Ovary (tissue), 9 donors: ENCODE measurements around the gene ACP7. TPM values are rescaled to one million over a fixed set of nuclear protein-coding genes. Genes with fewer than 3 reads are reported as not detected.
A peak's percentile ranks its signal among the peaks of the same experiment; 100 is the strongest.

ENCODE experiments used
- DNase-seq, 5 donors: peaks; one replicate each; pipeline ENCODE4 v3.0.0-alpha.2; 2019 to 2020
- H3K27ac ChIP-seq, 2 donors: fragments of 200-600 bp; one replicate each; pipeline versions ENCODE4 v1.5.1 to v1.8.0; 2019 to 2022
- H3K27me3 ChIP-seq: fragments of 200-600 bp; one replicate; pipeline ENCODE4 v1.8.0; 2022
- H3K36me3 ChIP-seq: fragments of 200-600 bp; sonication (generic); one replicate; pipeline ENCODE4 v1.5.1; 2019
- H3K4me1 ChIP-seq: one replicate; pipeline ENCODE4 v1.8.1; 2013; ENCODE audit warnings: mild to moderate bottlenecking, moderate library complexity; ENCODE audit not compliant: insufficient read depth
- H3K4me3 ChIP-seq: fragments of 200-600 bp; sonication (generic); one replicate; pipeline ENCODE4 v1.5.1; 2017
- H3K9me3 ChIP-seq, 2 donors: fragments of 200-600 bp in 1 of 2; sonication (generic) in 1 of 2; one replicate each; pipeline versions ENCODE4 v1.5.1 to v1.8.1; 2013 to 2019; ENCODE audit warnings: mild to moderate bottlenecking in 1 of 2, moderate library complexity in 1 of 2
- CTCF ChIP-seq, 3 donors: fragments of 450-650 bp in 2 of 3; fragments of 200-600 bp in 1 of 3; IDR thresholded peaks; one replicate each; pipeline versions ENCODE4 v1.5.1 to v1.8.0; 2016 to 2022; ENCODE audit warnings: antibody characterized with exemption in 3 of 3, mild to moderate bottlenecking in 1 of 3
- EP300 ChIP-seq: sonication (generic); formaldehyde crosslinking; IDR thresholded peaks from one replicate; pipeline ENCODE4 v1.6.1; 2017; ENCODE audit warnings: antibody characterized with exemption
- POLR2A ChIP-seq: fragments of 450-650 bp; IDR thresholded peaks from one replicate; pipeline ENCODE4 v1.6.1; 2017; ENCODE audit warnings: antibody characterized with exemption, mild to moderate bottlenecking, moderate library complexity
- WGBS, 3 donors: extraction: QIAGEN DNeasy Blood & Tissue Kit in 1 of 3; methylation state at CpG; one replicate each; pipeline versions ENCODE4 v1.1.5 to v1.1.7; 2013 to 2017; 5-methylcytosine and 5-hydroxymethylcytosine counted together
- intact Hi-C, 4 donors: fragments of 100-400 bp; cut with DNase I; formaldehyde crosslinking; loops; one replicate each; pipeline versions ENCODE4 v1.11.0 to v1.15.1; 2022 to 2023
- polyA plus RNA-seq, 2 donors: library from polyadenylated mRNA; stranded (reverse); fragments of 200-250 nt in 1 of 2; fragments of 350-450 nt in 1 of 2; fragmentation: Illumina TruSeq in 1 of 2; extraction: RNeasy Lipid Tissue Mini Kit (QIAGEN cat#74804) in 1 of 2; gene quantifications; one replicate each; pipeline ENCODE4 v1.2.3, GENCODE V29; 2013 to 2014
- total RNA-seq, 7 donors: library from RNA; depleted of rRNA in 2 of 7; stranded (reverse); fragments of >200 nt in 2 of 7; fragmentation: NEBNext Ultra II Directional in 3 of 7; extraction: Animal tissue kit (Norgen Biotek cat#: 25700) in 3 of 7; gene quantifications; one replicate each; pipeline versions ENCODE4 v1.1.0 to v1.2.4, GENCODE V29; 2016 to 2023
- donor health status: DM: no; HTN: no; CAD: no; lungs with moderate emphysema.
- donor health status: DM: no; HTN: no; CAD: no.
- donor health status: Bipolar disorder and iron deficiency.
- donor health status: DM: yes; HTN: yes; CAD: no.
- donor health status: DM: no; HTN: no; CAD: no.
- donor health status: DM: yes; HTN: yes; CAD: no.

Gene ACP7
- total and polyA plus RNA-seq, 9 donors: not detected

- no peak overlapping the region for H3K27ac ChIP-seq
- H3K9me3 ChIP-seq: no peaks in the 10 kb centered on the region
- intact Hi-C loops: no loop called here
- H3K4me1 ChIP-seq: no peaks in the 10 kb centered on the region
- no peaks in the 10 kb centered on the region for H3K36me3 ChIP-seq
- no peak for TF ChIP-seq POLR2A
- H3K27me3 ChIP-seq: no peaks in the 10 kb centered on the region
- 68 to 73% (median 69%) methylated on average over 6 of the region's 6 CpGs for WGBS, 3 donors
- no peak for DNase-seq
- no peak overlapping the region for H3K4me3 ChIP-seq
These were observed 38.7 kb upstream of the ACP7 start for GRCh38 chr19:39045506-39045905.

GRCh38 chr19:39046037-39046821, 37.9 kb upstream of the ACP7 start:
- TF ChIP-seq POLR2A (no peak), EP300 (no peak)
- Histone ChIP-seq H3K4me3 (no peak overlapping the region), H3K27ac (no peak overlapping the region), H3K4me1 (no peaks in the 10 kb centered on the region), H3K27me3 (no peaks in the 10 kb centered on the region), H3K36me3 (no peaks in the 10 kb centered on the region), H3K9me3 (no peaks in the 10 kb centered on the region)
- intact Hi-C loops: no loop called here
- whole genome bisulfite sequencing, 3 donors: 60 to 68% (median 65%) methylated on average over 7 of the region's 7 CpGs
- DNase-seq: no peak

- Histone ChIP-seq H3K4me3 (no peak overlapping the region), H3K27me3 (no peaks in the 10 kb centered on the region), H3K9me3 (no peaks in the 10 kb centered on the region), H3K27ac (no peak overlapping the region), H3K4me1 (no peaks in the 10 kb centered on the region), H3K36me3 (no peaks in the 10 kb centered on the region)
- TF ChIP-seq EP300 (no peak), CTCF (IDR thresholded peaks at IDR 0.05) (no peak), POLR2A (no peak)
- intact Hi-C loops: no loop called here
- DNase-seq: no peak
- WGBS, 3 donors: 45 to 51% (median 50%) methylated on average over 2 of the region's 2 CpGs
These were observed 37.1 kb upstream of the ACP7 start for GRCh38 chr19:39047073-39047472.

- no peaks in the 10 kb centered on the region for H3K36me3 ChIP-seq
- no peak overlapping the region for H3K4me3 ChIP-seq
- no peak for TF ChIP-seq EP300
- TF ChIP-seq POLR2A: no peak
- TF ChIP-seq CTCF (IDR thresholded peaks at IDR 0.05): no peak
- no peaks in the 10 kb centered on the region for H3K4me1 ChIP-seq
- intact Hi-C loops: no loop called here
- H3K27ac ChIP-seq: no peak overlapping the region
- peak; percentile 15 to 50 (median 36) for DNase-seq
- no peaks in the 10 kb centered on the region for H3K9me3 ChIP-seq
- no peaks in the 10 kb centered on the region for H3K27me3 ChIP-seq
- WGBS, 3 donors: 18 to 20% (median 18%) methylated on average over 10 of the region's 10 CpGs
These were observed 31.9 kb upstream of the ACP7 start for GRCh38 chr19:39052243-39052746.

- no peak for DNase-seq
- no peaks in the 10 kb centered on the region for H3K27me3 ChIP-seq
- intact Hi-C loops: no loop called here
- no peaks in the 10 kb centered on the region for H3K9me3 ChIP-seq
- TF ChIP-seq EP300: no peak
- no peak for TF ChIP-seq CTCF (IDR thresholded peaks at IDR 0.05)
- H3K4me3 ChIP-seq: no peak overlapping the region
- H3K4me1 ChIP-seq: no peaks in the 10 kb centered on the region
- no peak overlapping the region for H3K27ac ChIP-seq
- H3K36me3 ChIP-seq: no peaks in the 10 kb centered on the region
- WGBS, 3 donors: 74 to 79% (median 79%) methylated on average over 9 of the region's 9 CpGs
These were observed 31.3 kb upstream of the ACP7 start for GRCh38 chr19:39052846-39053245.
